Coronary artery (tissue), 2 donors: Measurements from ENCODE around the gene S100A8.

Source experiments
- DNase-seq: peaks from one replicate; pipeline ENCODE4 v3.0.0-alpha.2; 2017; ENCODE audit warnings: low spot score
- H3K27ac ChIP-seq, 2 donors: fragments of 200-600 bp; sonication (generic); one replicate each; pipeline ENCODE4 v1.5.1; 2016 to 2019
- H3K4me3 ChIP-seq: fragments of 200-600 bp; sonication (generic); 2 replicates; pipeline ENCODE4 v1.5.1; 2016; ENCODE audit warnings: mild to moderate bottlenecking, moderate library complexity
- CTCF ChIP-seq: fragments of 200-600 bp; sonication (generic); IDR thresholded peaks from one replicate; pipeline ENCODE4 v1.5.1; 2019; ENCODE audit warnings: antibody characterized with exemption

S100A8 gene

DNA sequence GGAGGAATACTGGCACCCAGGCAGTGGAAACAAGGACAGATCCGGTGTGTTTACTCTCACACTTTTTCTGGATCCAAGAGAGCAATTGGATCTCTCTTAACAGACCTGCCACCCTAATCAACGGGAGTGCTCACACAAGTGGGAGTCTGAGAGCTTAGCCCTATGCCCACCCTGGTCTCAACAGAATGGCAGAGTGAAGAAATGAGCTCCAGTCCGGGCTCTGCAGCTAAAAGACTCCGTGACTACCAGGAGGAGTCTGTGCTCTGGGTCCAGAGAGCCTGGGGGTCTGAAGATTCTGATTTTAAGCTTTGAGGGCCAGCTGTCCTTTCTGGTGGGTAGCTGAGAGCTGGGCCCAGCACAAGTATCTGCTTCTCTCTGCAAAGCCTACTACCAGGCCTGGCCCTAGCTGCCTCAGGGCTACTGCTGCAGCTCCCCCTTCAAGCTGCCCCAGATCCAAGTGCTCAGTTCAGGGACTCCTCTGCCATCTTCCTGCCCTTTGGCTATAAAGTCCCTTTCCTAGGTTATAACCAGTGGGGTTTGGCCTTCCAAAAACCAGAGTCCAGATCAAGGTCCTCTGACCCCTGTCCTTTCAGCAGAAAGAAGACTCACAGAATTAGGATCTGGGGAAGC is 29.3 kb downstream of the S100A8 start:
- DNase-seq = peak; percentile 29
- no peak overlapping the region for H3K4me3 ChIP-seq
- no peak overlapping the region for H3K27ac ChIP-seq
- TF ChIP-seq CTCF = no peak

DNA sequence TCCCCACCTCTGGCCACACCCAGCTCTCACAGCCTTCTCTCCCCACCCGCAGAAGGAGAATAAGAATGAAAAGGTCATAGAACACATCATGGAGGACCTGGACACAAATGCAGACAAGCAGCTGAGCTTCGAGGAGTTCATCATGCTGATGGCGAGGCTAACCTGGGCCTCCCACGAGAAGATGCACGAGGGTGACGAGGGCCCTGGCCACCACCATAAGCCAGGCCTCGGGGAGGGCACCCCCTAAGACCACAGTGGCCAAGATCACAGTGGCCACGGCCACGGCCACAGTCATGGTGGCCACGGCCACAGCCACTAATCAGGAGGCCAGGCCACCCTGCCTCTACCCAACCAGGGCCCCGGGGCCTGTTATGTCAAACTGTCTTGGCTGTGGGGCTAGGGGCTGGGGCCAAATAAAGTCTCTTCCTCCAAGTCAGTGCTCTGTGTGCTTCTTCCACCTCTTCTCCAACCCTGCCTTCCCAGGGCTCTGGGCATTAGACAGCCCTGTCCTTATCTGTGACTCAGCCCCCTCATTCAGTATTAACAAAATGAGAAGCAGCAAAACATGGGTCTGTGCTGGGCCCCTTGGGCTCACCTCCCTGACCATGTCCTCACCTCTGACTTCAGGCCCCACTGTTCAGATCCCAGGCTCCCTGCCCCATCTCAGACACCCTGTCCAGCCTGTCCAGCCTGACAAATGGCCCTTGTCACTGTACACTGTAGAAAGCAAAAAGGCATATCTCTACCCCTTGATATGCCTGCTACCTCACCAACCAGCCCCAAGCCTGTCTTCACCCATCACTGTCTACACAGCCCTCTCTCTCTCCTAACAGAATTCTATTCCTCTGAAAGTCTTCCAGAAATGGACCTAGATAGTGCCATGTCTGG is 30.0 kb downstream of the S100A8 start:
- TF ChIP-seq CTCF = no peak
- H3K4me3 ChIP-seq = no peak overlapping the region
- no peak overlapping the region for H3K27ac ChIP-seq
- peak; percentile 50 for DNase-seq

DNA sequence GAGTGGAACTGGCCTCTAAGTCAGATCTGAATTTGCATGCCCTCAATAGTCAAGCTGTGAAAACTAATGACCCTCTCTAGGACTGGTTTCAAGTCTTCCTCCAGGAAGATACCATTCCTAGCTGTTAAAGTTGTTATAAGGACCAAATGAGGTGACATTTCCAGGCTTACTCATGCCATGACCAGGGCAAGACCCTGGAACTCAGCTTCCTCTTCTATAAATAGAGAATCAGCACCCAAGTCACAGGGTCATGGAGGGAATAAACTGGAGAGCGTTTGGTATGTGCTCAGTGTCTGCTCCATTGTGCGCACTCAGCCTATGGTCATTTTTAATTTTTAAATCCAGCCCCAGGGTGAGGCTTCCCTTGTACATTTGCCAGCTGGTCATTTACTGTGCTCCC is 30.7 kb downstream of the S100A8 start:
- no peak for TF ChIP-seq CTCF
- peak; percentile 52 for DNase-seq
- Histone ChIP-seq H3K4me3 (no peak overlapping the region), H3K27ac (no peak overlapping the region)

- Histone ChIP-seq H3K27ac (no peak overlapping the region), H3K4me3 (peak overlapping the region; percentile 45)
- no peak for TF ChIP-seq CTCF
- peak; percentile 52 for DNase-seq
Measured at GRCh38 chr1:153359241-153359640, 31.6 kb downstream of the S100A8 start.

- peak overlapping the region in 1 of 2 donors; percentile 34 for H3K27ac ChIP-seq
Measured at GRCh38 chr1:153358691-153358975, 32.2 kb downstream of the S100A8 start.

DNA sequence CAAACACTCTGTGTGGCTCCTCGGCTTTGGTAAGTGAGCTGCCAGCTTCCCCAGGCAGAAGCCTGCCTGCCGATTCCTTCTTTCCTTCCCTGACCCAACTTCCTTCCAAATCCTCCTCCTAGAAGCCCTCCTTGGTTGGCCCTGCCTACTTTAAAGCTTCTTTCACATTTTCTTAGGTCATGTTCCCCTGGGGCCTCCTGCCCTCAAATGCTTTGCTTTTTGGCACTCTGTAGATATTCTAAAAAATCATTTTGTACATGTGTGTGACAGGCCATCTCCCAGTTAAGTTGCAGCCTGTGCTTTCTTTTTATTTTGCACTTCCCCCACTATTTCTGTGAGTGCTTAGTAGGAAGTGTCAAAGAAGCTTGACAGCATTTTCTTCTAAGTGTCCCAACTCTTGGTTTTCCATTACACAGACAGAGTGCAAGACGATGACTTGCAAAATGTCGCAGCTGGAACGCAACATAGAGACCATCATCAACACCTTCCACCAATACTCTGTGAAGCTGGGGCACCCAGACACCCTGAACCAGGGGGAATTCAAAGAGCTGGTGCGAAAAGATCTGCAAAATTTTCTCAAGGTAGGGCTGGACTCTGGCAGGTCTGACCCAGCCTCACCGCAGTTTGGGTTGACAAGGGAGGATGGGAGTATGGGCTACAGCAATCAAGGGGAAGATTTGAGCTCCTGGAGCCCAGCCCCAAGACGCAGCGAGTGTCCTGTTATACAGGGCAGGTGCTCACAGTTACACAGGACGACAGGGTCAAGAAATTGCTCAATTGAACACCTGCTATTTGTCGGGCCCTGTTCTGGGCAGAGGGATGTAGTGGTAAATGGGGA is 32.8 kb downstream of the S100A8 start, which contains the start of gene S100A9:
Gene S100A9 (plus strand): TSS at position 2 of the 838 bp plus-strand sequence. CDS start 430 bp downstream, at position 432.
- H3K27ac ChIP-seq = peak within 1 kb of the TSS in 1 of 2 donors; percentile 45
- peak within 1 kb of the TSS; percentile 45 for H3K4me3 ChIP-seq
- DNase-seq = peak; percentile 50
- no peak for TF ChIP-seq CTCF

More at GRCh38 chr1:153358691-153358975, 32.2 kb downstream of the S100A8 start:
- peak overlapping the region; percentile 45 for H3K4me3 ChIP-seq
- DNase-seq = peak; percentile 54
- no peak for TF ChIP-seq CTCF
